Transverse colon (tissue), 4 donors: ENCODE results near the gene TBCK.

Source experiments
- EP300 ChIP-seq: sonication (generic); formaldehyde crosslinking; IDR thresholded peaks from one replicate; pipeline ENCODE4 v1.6.1; 2017; ENCODE audit warnings: antibody characterized with exemption, low read depth
- POLR2A ChIP-seq: fragments of 450-650 bp; IDR thresholded peaks from one replicate; pipeline ENCODE4 v1.6.1; 2016; ENCODE audit warnings: antibody characterized with exemption, mild to moderate bottlenecking, moderate library complexity
- POLR2AphosphoS5 ChIP-seq, 3 donors: sonication (generic); formaldehyde crosslinking; IDR thresholded peaks; one replicate each; pipeline ENCODE4 v1.6.1; 2016; ENCODE audit warnings: antibody characterized with exemption in 3 of 3
- TF ChIP-seq, protein P1 (sequence below), 5 experiments: fragments of 200-600 bp in 3 of 5; fragments of 450-650 bp in 2 of 5; sonication (generic) in 3 of 5; IDR thresholded peaks; 1 replicate in 2 of 5; 2 replicates in 3 of 5; pipeline ENCODE4 v1.5.1; 2016 to 2017; ENCODE audit warnings: antibody characterized with exemption in 5 of 5, inconsistent platforms in 3 of 5, mild to moderate bottlenecking in 2 of 5, moderate library complexity in 1 of 5

DNA sequence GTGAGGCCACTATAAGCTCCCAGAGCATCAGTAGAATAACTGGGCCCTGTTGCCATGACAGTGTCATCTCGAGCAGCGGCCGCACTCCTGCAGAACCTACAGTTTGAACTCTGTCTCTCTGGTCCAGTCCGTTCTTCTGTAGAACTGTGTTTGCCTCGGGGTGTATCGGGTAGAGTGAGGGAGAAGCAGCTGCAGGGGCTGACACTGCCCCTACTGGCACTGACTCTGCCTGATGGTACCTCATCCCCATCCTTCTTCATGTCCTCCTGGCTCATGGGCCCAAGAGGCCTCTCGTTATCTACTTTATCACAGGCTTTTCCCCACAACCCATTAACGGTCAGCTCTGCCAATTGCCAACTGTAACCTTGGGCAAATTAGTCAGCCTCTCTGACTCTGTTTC, 324.3 kb downstream of the TBCK start:
- TF ChIP-seq, protein P1, sequence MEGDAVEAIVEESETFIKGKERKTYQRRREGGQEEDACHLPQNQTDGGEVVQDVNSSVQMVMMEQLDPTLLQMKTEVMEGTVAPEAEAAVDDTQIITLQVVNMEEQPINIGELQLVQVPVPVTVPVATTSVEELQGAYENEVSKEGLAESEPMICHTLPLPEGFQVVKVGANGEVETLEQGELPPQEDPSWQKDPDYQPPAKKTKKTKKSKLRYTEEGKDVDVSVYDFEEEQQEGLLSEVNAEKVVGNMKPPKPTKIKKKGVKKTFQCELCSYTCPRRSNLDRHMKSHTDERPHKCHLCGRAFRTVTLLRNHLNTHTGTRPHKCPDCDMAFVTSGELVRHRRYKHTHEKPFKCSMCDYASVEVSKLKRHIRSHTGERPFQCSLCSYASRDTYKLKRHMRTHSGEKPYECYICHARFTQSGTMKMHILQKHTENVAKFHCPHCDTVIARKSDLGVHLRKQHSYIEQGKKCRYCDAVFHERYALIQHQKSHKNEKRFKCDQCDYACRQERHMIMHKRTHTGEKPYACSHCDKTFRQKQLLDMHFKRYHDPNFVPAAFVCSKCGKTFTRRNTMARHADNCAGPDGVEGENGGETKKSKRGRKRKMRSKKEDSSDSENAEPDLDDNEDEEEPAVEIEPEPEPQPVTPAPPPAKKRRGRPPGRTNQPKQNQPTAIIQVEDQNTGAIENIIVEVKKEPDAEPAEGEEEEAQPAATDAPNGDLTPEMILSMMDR (IDR thresholded peaks at IDR 0.05), result no peak
- no peak for TF ChIP-seq EP300
- TF ChIP-seq POLR2A, result no peak
- no peak for TF ChIP-seq POLR2AphosphoS5 (IDR thresholded peaks at IDR 0.05)
